Stimulated activated CD4-positive, alpha-beta T cell treated with anti-CD3 and anti-CD28 coated beads, TNF-alpha, amount 100 ng/mL, for 24 hours (primary cell): Measurements from ENCODE around the gene FAM50B.
"Not testable (repeated sequence)": the region's sequence is repeated elsewhere in the genome, so short reads cannot be mapped to it uniquely, and the experiment has no call there.

Source experiments
- DNase-seq, 3 experiments: peaks; one replicate each; pipeline ENCODE4 v3.0.0-alpha.2; 2020; ENCODE audit warnings: low read depth in 3 of 3

FAM50B gene

DNA sequence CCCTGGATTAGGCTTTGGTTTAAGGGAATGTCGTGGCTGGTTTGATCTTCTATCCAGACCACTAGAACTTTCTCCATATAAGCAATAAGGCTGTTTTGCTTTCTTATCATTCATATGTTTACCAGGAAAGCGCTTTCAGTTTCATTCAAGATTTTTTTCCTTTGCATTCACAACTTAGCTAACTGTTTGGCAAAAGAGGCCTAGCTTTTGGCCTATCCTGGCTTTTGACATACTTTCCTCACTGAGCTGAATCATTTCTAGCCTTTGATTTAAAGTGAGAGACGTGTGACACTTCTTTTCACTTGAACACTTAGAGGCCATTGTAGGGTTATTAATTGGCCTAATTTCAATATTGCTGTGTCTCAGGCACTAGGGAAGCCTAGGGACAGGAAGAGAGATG is 1.7 kb upstream of the FAM50B start:
- no peak for DNase-seq

DNA sequence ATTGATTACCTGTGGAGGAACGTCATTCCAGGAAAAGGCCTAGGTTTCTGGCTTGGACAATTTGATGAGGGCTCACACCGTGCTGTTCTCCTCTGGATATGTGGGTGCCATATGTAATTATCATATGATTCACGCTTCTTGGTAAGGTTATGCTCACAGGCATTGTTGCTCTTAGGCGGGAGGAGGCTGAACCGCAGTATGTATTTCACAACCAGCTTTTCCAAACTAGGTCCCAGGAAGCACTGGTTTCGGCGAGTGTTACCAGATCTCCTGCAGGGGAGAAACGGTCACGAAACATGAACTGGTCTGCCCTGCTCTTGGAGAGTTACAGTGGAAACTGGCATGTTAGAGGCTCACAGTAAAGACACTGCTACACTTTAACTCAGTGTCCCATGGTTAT is 793 bp upstream of the FAM50B start:
- DNase-seq: no peak

DNA sequence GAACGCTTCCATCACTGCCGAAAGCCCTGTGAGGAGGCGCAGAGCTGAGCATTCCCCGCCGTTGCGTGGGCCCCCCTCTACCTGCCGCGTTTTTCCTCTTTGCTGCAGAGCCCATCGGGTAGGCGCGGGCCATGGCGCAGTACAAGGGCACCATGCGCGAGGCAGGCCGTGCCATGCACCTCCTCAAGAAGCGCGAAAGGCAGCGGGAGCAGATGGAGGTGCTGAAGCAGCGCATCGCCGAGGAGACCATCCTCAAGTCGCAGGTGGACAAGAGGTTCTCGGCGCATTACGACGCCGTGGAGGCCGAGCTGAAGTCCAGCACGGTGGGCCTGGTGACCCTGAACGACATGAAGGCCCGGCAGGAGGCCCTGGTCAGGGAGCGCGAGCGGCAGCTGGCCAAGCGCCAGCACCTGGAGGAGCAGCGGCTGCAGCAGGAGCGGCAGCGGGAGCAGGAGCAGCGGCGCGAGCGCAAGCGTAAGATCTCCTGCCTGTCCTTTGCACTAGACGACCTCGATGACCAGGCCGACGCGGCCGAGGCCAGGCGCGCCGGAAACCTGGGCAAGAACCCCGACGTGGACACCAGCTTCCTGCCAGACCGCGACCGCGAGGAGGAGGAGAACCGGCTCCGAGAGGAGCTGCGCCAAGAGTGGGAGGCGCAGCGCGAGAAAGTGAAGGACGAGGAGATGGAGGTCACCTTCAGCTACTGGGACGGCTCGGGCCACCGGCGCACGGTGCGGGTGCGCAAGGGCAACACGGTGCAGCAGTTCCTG is 693 bp downstream of the FAM50B start:
- DNase-seq: no peak

DNA sequence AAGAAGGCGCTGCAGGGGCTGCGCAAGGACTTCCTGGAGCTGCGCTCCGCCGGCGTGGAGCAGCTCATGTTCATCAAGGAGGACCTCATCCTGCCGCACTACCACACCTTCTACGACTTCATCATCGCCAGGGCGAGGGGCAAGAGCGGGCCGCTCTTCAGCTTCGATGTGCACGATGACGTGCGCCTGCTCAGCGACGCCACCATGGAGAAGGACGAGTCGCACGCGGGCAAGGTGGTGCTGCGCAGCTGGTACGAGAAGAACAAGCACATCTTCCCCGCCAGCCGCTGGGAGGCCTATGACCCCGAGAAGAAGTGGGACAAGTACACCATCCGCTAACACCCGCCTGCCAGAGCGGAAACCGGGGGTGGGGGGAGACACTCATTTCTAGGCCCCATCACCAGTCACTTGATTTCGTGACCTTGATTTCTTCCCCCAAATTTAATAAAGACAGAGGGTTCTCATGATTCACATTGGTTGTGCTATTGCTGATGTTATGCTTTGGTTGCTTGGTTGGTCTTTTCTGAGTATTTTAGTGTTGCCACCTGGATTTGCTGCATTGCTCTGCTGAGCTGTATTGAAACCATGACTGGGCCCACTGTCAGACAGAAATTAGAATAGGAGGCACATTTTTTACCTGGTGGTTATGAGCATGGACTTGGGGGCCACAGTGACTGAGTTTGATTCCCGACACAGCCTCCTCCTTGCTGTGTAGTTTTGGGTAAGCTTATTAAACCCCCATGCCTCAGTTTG is 1.5 kb downstream of the FAM50B start:
- peak in 2 of 3 experiments; percentile 16 to 57 for DNase-seq

DNA sequence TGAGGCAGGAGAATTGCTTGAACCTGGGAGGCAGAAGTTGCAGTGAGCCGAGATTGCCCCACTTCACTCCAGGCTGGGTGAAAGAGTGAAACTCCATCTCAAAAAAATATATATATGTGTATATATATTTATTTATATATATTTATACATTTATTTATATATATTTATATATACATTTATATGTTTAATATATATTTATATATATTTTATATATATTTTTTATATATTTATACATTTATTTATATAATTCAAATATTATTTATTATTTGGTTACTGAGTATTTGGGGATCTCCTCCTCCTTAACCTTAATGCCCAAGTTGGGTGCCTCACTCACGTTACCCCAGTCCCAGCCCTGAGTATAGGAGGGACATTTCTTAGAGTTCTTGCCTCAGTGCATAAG is 2.7 kb downstream of the FAM50B start:
- no peak for DNase-seq

DNA sequence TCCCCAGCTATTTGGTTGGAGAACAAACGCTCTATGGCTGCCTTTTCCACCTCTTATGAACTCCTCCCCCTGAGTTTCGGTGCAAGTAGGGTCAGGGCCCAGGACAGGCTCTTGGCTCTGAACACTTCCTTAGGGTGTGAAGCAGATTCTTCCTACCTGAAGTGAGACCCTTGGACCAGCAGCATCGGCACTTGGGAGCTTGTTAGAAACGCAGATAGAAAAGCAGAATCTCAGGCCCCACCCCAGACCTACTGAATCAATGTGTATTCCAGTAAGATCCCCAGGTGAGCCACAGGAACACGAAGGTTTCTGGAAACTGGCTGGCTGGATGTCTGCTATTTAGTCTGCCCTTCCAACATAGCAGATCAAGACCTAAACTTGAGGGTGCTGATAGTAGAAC is 3.2 kb downstream of the FAM50B start:
- DNase-seq: no peak

DNA sequence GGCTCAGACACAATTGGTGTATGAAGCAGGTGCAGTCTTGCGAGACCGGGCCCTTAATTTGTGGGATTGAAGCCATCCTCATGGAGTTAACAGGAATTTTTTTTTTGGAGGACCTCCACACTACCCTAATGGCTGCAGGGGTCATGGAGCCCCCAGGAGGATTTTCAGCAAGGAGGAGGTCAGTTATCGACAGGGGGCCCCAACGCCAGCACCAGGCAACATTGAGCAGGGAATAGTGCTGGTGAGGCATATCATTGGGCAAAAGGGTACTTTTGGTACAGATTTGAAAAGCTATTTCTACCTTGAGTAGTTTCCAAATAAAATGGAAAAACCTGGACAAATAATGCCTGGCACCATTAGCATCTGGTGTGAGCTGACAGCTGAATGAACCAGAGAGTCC is 6.7 kb downstream of the FAM50B start:
- no peak for DNase-seq

DNA sequence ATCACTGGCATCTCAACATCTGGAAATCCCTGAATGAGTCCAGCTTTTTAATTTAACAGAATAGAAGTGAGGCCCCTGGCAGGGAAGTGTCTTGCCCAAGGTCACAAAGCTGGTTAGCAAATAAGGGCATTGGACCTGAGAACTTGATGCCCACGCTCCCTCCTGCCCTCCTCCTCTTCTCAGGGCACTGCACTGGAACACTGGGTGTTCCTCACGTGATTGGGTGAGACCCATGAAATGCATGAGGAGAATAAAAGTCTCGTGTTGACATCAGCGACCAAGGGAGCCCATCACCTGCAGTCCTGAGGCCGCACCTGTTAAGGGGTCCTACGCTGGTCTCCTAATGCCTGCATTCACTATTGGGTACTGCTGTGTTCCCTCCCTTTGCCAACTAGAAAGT is 7.4 kb downstream of the FAM50B start:
- no peak for DNase-seq

DNA sequence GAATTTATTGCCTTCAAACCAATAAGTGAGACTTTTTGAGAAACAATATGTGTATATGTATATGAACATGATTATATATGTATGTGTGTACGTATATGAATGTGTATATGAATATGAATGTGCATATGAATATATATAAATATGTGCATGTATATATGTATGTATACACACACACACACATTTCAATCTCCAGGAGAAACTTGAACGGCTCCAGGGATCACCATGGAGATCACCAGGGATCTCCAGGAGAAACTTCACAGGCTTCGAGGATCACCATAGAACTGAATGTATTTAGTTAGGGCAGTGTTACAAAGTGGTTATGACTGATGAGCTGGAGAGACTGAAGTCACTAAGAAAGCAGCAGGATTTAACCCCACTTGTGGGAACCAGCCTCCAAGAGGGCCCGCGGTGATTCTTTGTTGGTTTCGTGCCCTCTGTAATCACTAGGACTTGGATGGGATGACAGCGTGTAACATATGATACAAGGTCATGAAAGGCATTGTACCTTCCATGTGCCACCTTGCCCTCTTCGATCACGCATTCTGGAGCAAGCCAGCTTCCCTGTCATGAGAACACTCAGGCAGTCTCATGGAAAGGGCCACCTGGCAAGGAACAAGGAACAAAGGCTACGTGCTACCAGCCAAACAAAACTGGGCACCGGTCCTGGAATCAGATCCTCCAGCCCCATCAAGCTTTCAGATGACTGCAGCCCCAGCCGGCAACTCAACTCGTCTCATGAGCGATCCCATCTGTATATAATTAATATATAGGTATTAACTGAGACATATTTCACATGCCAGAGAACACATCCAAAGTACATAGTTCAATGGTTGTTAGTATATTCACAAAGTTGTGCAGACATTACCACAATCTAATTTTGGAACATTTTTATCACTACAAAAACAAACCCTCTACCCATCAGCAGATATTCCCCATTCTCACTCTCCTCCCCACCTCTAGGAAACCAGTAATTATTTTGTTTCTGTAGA is 8.6 kb downstream of the FAM50B start:
- no peak for DNase-seq

DNA sequence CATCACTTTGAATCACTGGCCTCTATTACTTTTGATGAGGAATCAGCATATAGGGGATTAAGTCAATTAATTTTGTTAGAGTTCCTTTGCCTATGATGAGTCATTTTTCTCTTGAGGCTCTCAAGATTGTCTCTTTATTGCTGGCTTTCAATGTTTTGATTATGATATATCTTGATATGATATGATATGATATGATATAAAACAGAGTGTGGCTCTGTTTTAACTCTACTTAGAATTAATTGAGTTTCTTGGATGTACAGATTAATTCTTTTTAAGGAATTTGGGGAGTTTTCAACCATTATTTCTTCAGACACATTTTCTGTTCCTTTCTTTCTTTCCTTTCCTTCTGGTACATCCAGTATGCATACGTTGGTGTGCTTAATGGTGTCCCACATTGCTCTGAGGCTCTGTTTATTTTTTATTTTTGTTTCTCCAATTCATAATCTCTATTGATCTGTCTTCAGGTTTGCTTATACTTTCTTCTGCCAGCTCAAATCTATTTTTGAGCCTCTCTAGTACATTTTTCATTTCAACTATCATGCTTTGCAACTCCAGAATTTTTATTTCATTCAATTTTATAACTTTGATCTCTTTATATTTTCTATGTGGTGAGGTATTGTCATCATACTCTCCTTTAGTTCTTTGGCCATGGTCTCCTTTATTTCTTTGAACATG is 10.8 kb downstream of the FAM50B start:
- no peak for DNase-seq

DNA sequence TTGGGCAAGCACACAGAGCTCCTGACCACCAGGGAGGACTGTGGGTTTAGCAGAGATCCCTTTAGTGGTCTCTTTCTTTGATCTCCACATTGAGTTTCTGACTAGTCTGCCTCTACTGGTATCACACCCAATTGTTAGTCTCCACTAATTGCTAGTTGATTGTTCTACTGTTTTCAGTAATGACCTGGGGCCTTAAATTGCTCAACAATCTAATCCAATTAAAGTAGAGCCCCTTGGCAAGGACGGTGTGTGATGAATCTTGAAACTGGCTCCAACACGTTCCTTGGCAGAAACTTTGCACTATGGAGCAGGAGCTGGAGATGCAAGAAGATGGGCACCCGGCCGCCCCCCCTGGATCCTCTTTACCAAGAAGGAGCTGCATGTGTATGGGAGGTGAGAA is 12.3 kb downstream of the FAM50B start:
- DNase-seq: no peak

DNA sequence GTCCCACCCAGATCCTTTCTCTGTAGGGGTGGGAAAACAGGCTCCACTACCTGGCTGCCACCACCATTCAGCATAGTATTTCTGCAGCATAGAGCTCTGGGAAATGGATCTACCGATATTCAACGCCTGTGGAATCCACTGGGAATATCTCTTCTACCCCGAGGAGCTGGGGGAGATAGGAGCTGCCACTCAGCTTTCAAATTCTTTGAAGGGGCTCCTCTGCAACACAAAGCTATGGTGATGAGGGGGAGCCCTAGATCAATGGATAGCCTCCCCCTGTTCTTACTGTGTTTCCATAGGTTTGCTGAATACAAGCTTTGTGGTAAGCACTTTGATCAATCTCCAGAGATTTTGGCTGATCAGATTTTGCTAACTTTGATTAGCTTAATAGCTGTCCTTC is 12.9 kb downstream of the FAM50B start:
- DNase-seq: no peak

DNA sequence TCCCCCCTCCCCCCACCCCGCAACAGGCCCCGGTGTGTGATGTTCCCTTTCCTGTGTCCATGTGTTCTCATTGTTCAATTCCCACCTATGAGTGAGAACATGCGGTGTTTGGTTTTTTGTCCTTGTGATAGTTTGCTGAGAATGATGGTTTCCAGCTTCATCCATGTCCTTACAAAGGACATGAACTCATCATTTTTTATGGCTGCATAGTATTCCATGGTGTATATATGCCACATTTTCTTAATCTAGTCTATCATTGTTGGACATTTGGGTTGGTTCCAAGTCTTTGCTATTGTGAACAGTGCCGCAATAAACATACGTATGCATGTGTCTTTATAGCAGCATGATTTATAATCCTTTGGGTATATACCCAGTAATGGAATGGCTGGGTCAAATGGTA is 14.1 kb downstream of the FAM50B start:
- DNase-seq: not testable (repeated sequence)

DNA sequence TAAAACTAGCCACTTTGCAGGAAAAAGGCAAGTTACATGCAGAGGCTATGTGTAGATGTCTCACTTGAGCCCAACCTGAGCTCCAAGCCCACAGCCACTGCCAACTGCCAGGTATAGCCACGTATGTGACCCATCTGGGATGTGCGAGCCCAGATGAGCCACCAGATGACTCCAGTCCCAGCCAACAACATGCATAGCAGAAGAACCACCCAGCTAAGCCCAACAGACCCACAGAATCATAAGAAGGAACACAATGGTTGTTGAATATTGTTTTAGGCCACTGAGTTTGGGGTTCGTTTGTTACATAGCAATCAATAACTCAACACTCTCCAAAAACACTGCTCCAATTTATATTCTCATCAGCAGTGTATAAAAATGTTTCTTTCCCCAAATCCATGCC is 16.3 kb downstream of the FAM50B start:
- no peak for DNase-seq

DNA sequence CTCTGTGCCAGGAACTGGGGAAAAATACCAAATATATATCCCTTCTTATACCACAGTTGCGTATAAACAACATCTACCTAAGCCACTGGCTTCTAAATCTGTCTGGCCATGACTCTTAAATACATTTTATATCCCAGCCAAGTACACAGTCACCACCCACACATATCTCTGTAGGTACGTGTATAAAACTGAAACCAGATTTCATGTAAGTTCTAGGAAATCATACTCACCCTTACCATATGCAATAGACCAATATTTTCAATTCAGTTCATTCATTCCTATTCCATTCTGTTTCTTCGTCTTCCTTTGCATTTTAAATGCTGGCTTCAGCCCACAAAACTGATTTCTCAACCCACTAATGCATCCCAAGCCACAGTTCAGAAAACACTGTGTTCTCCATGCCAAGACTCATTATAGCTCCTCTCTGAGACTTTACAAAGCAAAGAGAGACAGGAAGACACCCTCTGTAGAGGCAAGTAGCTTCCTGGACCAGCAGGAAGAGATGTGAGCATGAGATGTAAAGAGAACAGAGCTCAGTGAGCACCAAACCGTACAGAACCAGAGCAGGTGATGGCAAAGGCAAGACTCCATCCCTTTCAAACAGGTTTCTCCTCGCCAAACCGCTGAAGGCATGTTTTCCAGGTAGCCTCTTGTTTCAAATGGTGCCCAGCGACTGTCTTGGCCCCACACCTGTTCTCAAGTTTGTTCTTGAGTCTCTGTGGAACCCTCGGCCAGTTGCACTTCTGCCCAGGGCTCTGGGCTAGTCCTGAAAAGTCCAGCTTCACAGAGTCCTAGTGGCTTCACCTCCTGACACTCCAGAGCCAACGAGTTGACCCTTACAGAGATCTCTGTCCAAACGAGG is 18.7 kb downstream of the FAM50B start:
- no peak for DNase-seq

DNA sequence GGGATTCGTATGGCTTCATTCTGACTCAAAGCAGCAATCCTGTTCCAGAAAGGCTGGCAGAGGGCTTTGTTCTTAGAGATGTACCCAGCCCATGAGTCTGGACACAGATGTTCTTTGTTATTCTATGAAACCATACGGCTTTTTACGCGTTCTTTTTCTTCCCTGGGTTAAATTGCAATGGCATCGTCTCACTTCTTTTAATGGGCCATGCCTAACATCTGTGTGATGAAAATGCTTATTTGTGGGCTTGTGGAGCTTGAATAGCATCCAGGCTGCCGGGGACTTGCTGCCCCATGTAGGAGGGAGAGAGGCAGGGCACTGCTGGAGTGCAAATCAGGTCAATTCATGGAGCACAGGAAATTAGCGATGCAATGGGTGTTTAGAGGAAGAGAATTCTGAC is 19.4 kb downstream of the FAM50B start:
- DNase-seq: no peak

DNA sequence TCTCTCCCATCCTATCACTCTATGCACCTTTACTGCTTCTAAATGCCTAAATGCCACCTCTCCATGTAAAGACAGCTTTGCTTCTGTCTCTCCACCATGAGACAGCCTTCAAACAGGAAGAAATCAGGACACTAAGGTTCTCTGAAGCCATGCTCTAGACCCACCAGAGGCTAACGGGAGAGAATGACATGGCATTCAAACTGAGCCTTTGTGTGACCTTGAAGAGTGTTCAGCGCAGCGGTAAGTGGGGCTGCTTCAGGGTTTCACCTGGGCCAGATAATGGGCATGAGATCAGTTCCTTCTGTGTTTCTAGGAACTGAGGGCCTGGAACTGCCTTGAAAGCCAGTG is 20.1 kb downstream of the FAM50B start:
- no peak for DNase-seq

DNA sequence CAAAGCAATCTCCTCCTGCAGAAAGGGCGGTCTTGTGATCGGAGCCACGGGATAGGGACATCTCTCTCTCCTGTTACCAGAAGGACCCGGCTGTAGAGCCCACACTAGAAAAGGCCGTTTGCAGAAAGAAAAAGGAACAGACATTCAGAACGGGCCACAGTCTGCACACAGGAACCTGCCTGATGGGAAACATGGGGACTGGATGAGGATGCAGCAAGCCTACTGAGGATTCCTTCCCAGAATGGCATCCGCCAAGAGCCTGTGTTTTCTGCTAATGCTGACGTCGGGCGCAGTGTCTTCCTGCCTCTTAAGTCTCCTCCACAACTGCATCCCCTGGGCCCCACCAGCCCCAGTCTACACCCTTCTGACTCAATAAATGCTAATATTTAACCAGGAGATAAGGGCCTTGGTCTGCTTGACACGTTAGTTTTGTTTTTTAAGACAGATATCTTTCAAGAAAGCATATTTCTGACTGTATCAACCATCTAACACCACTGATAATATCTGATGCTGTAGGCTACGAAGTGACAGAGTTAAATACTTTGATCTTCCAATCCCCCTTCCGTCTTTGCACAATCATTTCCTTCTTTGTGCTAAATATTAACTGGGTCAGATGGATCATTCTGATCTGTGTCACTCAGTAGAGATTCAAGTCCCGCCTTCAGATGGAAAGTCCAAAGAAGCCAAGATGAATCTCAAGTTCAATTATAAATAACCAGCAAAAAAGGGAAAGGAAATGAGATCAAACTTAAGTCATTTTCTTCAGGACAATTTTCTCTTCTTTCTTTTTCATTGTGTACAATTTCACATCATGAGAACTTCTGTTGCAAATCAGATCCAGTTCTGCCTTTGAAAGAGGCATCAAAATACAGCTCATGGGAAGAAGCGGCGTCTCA is 20.7 kb downstream of the FAM50B start:
- DNase-seq: peak in 1 of 3 experiments; percentile 12

DNA sequence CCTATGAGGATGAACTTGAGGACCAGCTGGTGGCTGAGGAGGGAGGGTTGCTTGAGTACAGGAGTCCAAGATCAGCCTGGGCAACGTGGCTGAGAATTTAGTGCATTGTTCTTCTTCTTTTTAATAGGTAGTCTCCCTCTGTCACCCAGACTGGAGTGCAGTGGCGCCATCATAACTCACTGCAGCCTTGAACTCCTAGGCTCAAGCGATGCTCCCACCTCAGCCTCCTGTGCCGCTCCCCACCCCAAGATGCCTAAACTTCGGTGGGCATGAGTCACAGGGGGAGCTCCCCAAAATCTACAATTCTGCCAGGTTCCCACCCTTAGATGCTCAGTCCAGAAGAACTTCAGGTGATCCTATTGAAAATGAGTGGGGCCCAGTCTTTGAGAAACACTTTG is 21.4 kb downstream of the FAM50B start:
- no peak for DNase-seq

DNA sequence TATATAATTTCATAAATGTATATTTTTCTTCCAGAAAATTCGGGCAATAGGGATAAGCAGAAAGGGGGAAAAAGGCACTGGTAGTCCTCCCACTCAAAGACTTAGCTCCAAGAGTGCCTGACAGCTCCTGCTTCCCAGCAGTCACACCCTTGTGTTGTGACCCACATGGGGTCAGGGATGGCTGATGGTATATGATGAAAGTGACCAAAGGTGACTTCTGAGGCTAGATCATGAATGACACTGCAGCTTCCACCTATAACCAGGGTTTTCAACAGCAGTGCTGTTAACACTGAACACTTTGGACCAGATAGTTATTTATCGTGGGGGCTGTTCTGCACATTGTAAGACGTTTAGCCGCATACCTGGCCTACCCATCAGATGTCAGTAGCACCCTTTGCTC is 22.3 kb downstream of the FAM50B start:
- DNase-seq: no peak
